ENCODE data around the gene KRTAP4-8.
"Not testable (repeated sequence)": the region's sequence is repeated elsewhere in the genome, so short reads cannot be mapped to it uniquely, and the experiment has no call there.

KRTAP4-8 gene

DNA sequence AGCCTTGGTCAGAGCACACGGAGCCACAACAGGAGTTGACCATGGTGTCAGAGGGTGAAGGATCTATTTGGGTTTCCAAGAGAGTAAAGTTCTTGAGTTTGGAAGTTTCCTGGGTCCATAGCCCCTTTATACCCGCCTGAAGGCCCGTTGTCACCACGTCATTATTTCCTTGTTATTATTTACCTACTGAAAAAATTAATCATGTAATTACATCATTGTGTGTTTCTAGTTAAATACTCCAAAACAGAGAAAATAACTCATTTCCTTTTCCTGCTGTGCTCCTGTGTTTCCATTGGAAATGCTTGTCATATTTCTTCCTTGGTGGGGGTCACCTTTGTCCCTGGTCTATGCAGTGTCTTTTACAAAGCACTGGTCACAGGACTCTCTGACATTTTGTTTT lies at the start of gene KRTAP4-8:
Gene KRTAP4-8, minus strand, starts transcription at position 101 of the 400 bp plus-strand sequence. Its CDS starts 58 bp downstream, at position 43.
- no peak for DNase-seq (ENCODE audit: low read depth)

DNA sequence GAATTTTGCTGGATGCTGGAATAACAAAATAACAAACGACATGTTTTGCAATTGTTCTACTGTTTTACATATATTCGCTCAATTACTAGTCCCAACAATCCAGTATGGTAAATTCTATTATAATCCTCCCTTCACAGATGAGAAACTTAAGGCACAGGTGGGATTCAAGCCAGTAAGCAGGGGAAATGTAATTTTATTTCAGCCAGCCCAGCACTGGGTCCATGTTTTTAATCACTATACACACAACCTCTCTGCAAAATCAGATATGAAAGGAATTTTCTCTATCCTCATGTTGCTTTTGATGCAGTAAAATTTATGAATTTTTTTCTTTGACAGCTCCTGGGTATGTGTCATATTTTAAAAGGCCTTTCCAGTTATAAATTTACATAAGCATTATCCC lies 47.3 kb upstream of the KRTAP4-8 start:
- no peak for DNase-seq (ENCODE audit: low read depth)

DNA sequence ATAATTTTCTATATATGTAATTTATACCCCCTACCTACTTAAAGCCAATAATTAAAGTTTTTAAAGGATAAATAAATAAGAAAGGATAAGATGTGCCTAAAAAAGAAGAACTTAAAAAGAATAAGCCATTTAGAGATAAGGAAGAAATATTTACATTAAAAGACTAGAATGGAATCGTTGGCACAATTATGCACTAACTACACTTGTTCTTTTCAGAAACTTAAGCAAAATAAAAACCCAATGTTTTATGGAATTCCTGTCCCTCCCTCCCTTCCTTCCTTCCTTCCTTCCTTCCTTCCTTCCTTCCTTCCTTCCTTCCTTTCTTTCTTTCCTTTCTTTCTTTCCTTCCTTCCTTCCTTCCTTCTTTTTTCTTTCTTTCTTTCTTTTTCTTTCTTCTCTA lies 46.9 kb upstream of the KRTAP4-8 start:
- DNase-seq (ENCODE audit: low read depth) = no peak

DNA sequence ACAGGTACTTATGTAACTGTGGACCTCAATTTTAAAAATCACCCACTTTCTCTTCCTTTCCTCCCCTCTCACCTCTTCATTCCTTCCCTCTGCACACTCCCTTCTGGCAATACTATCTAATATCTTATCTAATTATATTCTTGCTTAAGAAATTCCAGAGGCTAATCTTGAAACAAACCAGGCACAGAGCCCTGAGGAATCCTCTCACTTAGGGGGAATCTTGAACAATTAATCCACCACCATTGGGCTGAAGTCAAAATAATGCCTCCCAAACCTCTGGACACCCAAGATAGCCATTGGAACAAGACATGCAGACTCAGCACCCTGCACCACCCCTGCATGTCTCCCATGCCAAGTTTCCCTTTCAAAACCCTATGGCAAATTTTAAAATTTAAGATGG lies 43.4 kb upstream of the KRTAP4-8 start:
- no peak for DNase-seq (ENCODE audit: low read depth)

DNA sequence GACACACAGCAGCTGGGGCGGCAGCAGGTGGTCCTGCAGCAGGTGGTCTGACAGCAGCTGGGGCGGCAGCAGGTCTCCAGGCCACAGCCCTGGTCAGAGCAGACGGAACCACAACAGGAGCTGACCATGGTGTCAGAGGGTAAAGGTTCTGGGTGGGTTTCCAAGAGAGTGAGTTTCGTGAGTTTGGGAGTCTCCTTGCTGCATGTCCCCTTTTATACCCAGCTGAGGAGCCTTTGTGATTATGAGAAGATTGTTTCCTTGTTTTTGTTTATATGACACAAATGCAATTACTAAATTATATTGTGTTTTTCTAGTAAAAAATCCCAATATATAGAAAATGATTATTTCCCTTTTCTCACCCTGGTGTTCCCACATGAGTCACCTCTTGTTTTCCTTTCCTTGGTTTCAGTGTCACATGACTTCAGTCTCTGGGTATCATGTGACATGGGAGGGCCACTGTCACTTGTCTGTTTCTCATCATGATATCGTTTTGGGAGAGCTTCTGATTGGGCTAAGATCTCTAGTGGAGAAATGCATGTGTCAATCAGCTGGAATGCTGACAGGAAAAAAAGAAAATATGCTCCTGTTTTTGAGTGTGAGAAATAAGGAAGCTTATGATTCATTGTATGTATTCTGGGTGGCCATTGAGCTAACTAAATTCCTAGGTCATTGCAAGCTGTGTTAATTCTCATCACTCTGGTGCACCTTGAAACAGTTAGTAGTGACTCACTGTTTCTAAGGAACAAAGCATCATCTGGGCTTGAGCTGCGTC lies 42.6 kb upstream of the KRTAP4-8 start, which contains the start of gene KRTAP4-6:
Gene KRTAP4-6, minus strand, starts transcription at position 185 of the 772 bp plus-strand sequence. Its CDS starts 57 bp downstream, at position 128.
- DNase-seq (ENCODE audit: low read depth) = no peak

DNA sequence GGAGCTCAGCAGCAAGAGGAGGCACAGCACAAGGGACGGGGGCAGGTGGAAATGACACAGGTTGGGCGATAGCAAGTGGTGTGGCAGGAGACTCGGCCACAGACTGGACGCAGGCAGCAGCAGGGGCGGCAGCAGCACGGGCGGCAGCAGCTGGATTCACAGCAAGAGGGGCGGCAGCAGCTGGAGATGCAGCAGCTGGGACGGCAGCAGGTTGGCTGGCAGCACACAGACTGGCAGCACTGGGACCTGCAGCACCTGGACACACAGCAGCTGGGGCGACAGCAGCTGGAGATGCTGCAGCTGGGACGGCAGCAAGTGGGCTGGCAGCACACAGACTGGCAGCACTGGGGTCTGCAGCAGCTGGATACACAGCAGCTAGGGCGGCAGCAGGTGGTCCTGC lies 41.9 kb upstream of the KRTAP4-8 start:
- DNase-seq (ENCODE audit: low read depth) = not testable (repeated sequence)

DNA sequence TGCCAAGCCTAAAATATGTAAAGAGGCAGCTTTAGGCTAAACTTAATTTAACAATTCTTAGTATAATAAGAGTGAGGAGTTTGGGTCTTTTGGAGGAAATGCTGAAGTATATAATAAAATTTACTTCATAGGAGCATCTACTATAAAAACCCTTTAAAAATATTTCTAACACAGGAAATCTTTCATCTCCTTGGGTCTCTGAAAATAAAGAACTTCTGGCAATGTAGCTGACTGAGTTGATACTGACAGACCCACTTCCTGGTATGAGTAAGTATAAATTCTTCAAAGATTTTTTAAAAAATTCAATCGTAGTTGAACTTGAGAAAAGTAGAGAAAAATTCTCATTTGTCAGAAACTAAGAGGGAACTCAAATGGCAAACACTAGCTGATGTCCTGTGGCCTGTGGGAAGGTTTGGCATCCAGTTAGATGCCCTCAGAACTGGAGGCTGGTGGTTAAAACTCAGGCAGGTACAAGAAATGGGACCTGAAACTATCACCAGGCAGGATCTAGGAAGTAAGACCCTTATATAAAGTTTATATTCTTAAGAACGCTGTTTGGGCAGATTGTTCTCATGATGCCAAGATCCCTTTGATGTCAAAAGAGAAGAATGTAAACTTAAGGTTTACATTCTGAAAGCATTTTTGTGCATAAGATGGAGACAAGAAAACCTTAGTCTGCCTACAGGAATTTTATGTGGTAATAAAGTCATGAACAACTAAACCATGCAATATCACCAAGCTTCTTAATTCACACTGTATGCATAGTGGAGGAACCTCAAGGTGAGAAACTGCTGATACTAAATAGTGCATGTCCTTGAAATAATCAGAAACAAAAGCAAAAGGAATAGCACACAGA lies 36.2 kb upstream of the KRTAP4-8 start:
- DNase-seq (ENCODE audit: low read depth) = no peak

DNA sequence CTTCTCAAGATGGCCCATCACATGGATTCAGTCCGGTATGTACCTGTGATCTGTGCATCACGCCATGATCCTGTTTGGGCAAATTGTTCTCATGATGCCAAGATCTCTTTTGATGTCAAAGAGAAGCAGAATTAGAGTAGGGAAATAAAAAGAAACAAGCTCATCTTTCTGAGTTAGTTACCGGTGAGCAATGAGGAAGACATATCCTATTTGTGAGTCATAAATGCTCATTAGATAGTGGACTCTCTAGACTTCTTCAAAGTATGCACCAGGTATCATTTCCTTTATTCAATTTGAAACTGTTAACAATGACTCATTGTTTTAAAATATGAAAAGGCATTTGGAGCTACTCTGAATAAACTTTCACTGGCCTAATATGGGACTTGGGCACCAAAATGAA lies 34.0 kb upstream of the KRTAP4-8 start:
- DNase-seq (ENCODE audit: low read depth) = no peak

DNA sequence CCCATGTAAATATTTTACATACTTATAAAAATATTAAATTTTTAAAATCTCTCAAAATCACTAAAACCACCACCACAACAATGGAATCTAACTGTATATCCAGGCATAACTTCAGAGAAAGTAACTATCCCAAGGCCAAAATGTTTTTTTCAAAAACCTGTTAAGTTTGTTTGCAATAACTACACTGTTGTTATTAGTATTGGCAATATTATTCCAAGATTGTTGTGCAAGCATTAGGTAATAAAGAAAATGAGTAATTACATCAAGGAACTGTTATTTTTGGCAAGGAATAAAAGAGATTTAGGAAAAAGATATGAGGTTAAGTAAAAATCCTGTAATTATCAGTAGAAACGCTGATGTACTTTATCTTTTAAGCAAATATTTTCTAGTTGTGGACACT lies 29.4 kb upstream of the KRTAP4-8 start:
- DNase-seq (ENCODE audit: low read depth) = no peak

DNA sequence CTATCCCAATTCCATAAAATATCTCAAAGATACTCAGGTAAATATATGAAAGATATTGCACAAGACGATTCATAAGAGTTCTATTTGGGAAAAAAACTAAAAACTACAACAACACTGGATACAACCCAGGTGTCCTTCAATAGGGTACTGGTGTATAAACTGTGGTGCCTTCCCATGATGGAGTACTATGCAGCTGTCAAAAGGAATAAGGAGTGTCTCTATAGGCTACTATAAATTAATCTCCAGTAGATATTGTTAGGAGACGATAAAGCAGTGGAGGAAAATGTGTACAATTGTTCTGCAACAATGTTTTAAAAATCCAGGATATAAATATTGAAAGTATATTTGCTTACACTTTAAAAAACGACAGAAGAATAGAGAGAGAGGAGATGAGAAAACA lies 28.5 kb upstream of the KRTAP4-8 start:
- DNase-seq (ENCODE audit: low read depth) = no peak

DNA sequence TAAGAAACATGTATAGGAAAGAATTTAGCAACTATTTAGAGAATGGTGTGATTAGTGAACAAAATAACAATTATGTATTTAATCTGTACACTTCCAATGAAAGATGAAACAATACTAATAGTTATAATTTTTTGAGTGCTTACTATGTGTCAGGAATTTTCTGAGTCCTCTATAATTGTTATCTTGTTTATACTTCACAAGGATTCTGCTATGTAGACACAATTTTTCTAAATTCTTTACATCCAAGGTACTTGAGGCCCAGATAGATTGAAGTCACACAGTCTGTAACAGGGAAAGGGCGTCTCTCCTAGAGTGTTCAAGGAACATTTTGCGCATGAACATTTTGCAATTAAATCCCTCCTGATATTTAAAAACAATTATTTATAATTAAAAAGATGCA lies 27.1 kb upstream of the KRTAP4-8 start:
- DNase-seq (ENCODE audit: low read depth) = no peak

DNA sequence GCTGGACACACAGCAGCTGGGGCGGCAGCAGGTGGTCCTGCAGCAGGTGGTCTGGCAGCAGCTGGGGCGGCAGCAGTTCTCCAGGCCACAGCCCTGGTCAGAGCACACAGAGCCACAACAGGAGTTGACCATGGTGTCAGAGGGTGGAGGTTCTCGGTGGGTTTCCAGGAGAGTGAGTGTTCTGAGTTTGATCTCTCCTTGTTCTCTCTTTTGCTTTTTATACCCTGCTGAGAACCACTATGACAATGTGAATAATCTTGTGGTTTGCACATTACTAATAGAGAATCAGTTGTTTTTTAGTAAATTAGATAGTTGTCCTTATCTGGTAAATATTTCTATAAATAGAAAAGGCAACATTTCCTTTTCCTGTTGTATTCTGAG lies 26.0 kb upstream of the KRTAP4-8 start, which contains the start of gene KRTAP4-12:
Gene KRTAP4-12, minus strand, starts transcription at position 192 of the 381 bp plus-strand sequence. Its CDS starts 60 bp downstream, at position 132.
- DNase-seq (ENCODE audit: low read depth) = not testable (repeated sequence)

DNA sequence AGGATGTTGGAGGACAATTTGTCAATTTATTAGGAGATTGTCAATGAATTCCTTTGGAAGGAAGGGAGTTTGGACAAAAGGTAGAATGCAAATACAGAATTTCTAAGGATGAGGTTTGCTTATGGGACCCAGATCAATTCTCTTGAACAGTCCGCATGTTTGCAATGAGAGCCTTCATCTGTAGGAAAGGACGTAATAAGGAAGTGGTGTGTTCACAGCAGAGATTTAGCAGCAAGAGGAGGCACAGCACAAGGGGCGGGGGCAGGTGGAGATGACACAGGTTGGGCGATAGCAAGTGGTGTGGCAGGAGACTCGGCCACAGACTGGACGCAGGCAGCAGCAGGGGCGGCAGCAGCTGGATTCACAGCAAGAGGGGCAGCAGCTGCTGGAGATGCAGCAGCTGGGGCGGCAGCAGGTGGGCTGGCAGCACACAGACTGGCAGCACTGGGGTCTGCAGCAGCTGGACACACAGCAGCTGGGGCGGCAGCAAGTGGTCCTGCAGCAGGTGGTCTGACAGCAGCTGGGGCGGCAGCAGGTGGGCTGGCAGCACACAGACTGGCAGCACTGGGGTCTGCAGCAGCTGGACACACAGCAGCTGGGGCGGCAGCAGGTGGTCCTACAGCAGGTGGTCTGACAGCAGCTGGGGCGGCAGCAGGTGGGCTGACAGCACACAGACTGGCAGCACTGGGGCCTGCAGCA lies 25.5 kb upstream of the KRTAP4-8 start:
- DNase-seq (ENCODE audit: low read depth) = not testable (repeated sequence)

DNA sequence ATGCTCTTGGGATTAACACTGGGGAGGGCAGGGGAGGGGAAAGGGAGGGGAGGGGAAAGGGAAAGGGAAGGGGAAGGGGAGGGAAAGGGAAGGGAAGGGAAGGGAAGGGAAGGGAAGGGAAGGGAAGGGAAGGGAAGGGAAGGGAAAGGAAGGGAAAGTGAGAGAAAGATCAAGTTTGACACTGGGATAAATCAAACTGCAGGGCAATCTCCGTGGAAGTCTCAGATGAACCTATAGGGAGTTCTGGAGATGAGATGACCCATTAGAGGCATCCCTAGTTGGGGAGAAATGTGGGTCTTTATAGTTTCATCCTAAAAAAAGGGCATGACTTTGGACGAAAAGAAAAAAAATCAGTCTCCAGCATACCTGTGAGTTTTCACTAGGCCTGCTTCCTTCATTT lies 23.8 kb upstream of the KRTAP4-8 start:
- DNase-seq (ENCODE audit: low read depth) = no peak

DNA sequence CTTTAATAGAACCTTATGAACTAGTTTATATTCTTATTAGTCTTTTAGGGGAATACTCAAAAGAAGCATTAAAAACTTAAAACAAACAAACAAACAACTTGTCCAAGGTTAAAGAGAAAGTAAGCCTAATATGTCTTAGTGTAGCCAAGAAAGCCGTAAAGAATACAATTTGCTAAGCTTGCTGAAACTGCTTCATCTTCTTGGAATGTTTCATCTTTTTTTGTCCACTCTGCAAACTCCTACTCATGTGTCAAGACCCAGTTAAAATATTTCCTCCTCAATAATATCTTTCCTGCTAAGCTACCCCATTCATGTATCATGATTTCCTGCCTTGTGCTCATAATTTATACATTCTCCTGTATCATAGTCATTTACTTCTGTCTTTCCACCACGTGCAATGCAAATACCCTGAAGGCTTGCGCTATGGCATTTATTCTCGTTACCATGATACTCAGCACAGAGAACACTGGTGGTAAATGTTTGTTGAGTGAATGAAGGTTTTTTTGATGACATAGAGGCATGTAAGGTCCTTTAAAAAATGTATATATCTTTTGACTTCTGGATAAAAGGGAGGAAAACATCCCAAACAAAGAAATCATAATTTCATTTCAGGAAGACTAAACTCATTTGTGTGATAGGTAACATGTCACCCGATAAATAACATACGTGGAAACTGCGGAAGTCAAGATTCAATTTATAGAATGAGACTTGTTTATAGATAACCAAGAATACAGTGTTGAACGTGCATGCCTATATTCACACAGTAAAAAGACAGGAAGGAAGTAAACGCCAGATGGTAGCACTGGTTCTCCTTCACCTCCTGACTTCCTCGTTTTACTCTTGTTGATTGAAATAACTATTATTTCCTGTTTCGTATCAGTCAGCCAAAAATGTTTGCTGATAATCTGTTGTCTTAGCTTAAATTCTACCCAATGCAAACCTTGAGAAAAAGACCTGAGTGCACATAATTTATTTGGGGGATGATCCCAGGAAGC lies 22.1 kb upstream of the KRTAP4-8 start:
- DNase-seq (ENCODE audit: low read depth) = not testable (repeated sequence)

DNA sequence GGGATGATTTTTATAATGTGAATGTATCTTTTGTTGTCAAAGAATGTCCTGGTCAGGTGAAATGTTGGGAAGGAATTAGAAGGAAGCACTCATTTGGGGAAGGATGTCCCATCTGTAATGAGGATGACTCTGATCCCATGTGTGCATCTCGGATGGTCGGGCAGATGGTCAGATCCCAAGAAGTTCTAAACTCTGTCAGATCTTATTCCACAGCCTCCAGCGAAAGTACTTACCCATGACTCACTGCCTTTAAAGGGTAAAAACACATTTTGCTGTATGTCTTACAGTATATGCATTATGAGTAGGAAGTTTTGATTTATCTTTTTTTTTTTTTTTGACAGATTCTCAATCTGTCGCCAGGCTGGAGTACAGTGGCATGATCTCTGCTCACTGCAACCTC lies 20.8 kb upstream of the KRTAP4-8 start:
- DNase-seq (ENCODE audit: low read depth) = no peak

DNA sequence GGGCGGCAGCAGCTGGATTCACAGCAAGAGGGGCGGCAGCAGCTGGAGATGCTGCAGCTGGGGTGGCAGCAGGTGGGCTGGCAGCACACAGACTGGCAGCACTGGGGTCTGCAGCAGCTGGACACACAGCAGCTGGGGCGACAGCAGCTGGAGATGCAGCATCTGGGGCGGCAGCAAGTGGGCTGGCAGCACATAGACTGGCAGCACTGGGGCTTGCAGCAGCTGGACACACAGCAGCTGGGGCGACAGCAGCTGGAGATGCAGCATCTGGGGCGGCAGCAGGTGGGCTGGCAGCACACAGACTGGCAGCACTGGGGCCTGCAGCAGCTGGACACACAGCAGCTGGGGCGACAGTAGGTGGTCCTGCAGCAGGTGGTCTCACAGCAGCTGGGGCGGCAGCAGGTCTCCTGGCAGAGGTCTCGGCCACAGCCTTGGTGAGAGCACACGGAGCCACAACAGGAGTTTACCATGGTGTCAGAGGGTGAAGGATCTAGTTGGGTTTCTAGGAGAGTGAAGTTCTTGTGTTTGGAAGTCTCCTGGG lies 20.0 kb upstream of the KRTAP4-8 start, which contains the start of gene KRTAP4-11:
Gene KRTAP4-11, minus strand, starts transcription at position 528 of the 541 bp plus-strand sequence. Its CDS starts 58 bp downstream, at position 470.
- DNase-seq (ENCODE audit: low read depth) = not testable (repeated sequence)

DNA sequence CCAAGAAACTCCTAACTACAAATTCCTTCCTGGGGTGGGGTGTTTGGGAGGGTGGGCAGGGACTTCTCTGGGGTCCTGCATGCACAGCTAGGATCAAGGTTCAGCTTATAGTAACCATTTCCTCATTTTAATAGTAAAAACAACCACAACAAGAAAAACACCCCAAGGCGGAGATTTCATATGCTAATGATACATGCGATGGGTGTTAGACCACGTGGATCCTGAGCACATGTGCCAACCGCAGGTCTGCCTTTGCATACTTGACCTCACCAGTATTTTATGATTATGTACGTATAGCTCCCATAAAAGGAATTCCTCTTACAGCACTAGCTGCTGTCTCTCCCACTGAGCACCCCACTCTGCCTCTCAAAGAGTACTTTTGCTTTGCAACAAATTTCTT lies 18.4 kb upstream of the KRTAP4-8 start:
- no peak for DNase-seq (ENCODE audit: low read depth)

DNA sequence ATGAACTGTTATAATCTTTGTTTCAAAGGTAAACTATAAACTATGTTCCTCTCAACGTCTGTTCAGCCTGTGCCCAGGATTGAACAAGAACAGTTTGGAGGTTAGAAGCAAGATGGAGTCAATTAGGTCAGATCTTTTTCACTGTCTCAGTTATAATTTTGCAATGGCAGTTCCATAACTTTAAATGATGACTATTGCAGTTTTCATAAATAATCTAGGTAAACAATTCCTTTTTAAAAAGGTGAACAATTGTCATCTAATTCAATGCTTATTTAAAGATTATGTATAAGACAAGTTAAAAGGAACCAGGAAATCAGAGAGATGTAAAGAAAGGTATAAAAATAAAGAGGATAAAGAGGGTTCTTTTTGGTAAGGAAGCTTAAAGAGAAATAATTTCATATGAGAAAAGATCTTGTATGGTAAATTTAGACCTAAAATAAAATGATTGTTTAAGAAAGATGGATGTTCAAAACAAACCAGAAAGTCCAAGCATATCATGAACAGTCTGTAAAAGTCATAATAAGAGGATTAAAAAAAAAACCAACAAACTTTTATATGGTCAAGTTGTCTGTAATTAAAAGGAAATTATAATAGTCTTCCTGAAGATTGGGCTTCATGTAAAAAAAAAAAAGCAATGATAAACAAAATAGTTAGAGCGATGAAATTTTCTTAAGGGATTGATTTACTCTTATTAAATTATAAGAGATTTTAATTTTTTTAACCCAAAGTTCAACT lies 13.4 kb upstream of the KRTAP4-8 start:
- no peak for DNase-seq (ENCODE audit: low read depth)
